Osteoblast (primary cell): Measurements from ENCODE around the gene FNBP1. TPM values are rescaled to one million over a fixed set of nuclear protein-coding genes. Genes with fewer than 3 reads are reported as not detected.

ENCODE experiments used
- DNase-seq: peaks from one replicate; pipeline ENCODE4 v3.0.0; 2011; ENCODE audit warnings: low spot score, mixed read lengths; ENCODE audit not compliant: insufficient read length; ENCODE audit errors: missing footprints
- H2AFZ ChIP-seq: 2 replicates; pipeline ENCODE4 v1.6.0; 2011; ENCODE audit warnings: mild to moderate bottlenecking, low read length
- H3K27ac ChIP-seq: 2 replicates; pipeline ENCODE4 v1.5.1; 2011; ENCODE audit warnings: mild to moderate bottlenecking, low read depth, low read length, moderate library complexity
- H3K27me3 ChIP-seq: 2 replicates; pipeline ENCODE4 v1.6.0; 2012; ENCODE audit warnings: mild to moderate bottlenecking, control low read depth, inconsistent platforms, low read length, moderate library complexity; ENCODE audit not compliant: insufficient read depth
- H3K36me3 ChIP-seq: 2 replicates; pipeline ENCODE4 v1.5.1; 2011; ENCODE audit warnings: mild to moderate bottlenecking, low read length, control low read depth, moderate library complexity; ENCODE audit not compliant: insufficient read depth
- H3K4me1 ChIP-seq: 2 replicates; pipeline ENCODE4 v1.5.1; 2011; ENCODE audit warnings: mild to moderate bottlenecking, low read length, control low read depth, moderate library complexity; ENCODE audit not compliant: insufficient read depth
- H3K4me2 ChIP-seq: 2 replicates; pipeline ENCODE4 v1.6.0; 2011; ENCODE audit warnings: mild to moderate bottlenecking, low read length; ENCODE audit not compliant: insufficient read depth
- H3K4me3 ChIP-seq: fragments of 200-600 bp; sonication (generic); 3 replicates; pipeline ENCODE4 v1.5.1; 2012; ENCODE audit warnings: mild to moderate bottlenecking, low read length, inconsistent platforms; ENCODE audit not compliant: insufficient read depth
- H3K79me2 ChIP-seq: 2 replicates; pipeline ENCODE4 v1.6.0; 2012; ENCODE audit warnings: mild to moderate bottlenecking, low read length, control low read depth, inconsistent platforms; ENCODE audit not compliant: insufficient read depth
- H3K9me3 ChIP-seq: 2 replicates; pipeline ENCODE4 v1.5.1; 2011; ENCODE audit warnings: low read depth, low read length, control low read depth
- H4K20me1 ChIP-seq: 2 replicates; pipeline ENCODE4 v1.6.0; 2012; ENCODE audit warnings: mild to moderate bottlenecking, low read length, control low read depth; ENCODE audit not compliant: insufficient read depth
- total RNA-seq: library from RNA; depleted of rRNA; stranded (reverse); fragments of >200 nt; gene quantifications from 2 replicates; pipeline ENCODE4 v1.2.3, GENCODE V29; 2012
- TF ChIP-seq, protein P1 (sequence below): IDR thresholded peaks from 2 replicates; pipeline ENCODE4 v1.5.1; 2011; ENCODE audit warnings: mild to moderate bottlenecking, low read depth, low read length, moderate library complexity; ENCODE audit errors: extremely low read depth

FNBP1 gene
- total RNA-seq, 1 donor: 31.8 TPM

DNA sequence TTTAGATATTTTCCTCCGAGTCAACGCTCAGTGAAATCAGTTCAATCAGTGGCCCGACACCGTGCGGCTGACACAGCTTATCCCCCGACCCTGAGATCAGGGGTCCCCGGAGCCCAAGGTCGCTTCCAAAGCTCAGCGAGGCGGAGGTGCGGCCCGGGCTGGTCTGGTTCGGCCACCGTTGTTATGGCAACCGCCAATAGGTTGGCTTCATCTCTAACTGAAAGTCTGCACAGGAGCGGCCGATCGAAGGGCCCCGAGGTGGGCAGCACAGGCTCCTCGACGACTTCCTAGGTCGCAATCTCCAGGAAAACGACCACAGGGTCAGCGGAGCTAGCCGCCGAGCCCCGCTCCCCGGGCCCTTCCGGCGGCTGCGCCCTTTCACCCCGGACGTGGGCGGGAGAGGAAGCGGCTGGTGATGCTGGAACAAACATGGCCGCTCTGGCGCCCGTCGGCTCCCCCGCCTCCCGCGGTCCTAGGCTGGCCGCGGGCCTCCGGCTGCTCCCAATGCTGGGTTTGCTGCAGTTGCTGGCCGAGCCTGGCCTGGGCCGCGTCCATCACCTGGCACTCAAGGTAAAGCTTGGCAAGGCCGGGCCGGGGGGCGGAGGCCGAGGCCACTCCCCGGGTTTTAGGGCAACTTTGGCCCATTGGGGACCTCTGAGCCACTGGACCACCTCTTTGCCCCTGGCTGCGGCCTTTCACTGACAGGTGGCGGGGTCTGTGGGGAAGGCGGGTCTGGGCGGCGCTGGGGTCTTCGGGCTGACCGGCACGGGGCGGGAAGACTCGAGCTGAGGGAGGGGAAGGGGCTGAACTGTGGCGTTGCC lies 10.7 kb upstream of the FNBP1 start, which contains the start of gene GPR107:
TSS of gene GPR107 (plus strand) at position 403 of the 821 bp plus-strand sequence. CDS start at position 430, 27 bp downstream.
- Histone ChIP-seq H3K27ac (peak within 1 kb of the TSS; percentile 89), H3K79me2 (peaks cover 54% of the 10 kb centered on the region), H3K27me3 (no peaks in the 10 kb centered on the region), H2AFZ (peak within 1 kb of the TSS; percentile 94), H3K4me1 (peaks cover 14% of the 10 kb centered on the region), H3K36me3 (peaks cover 2% of the 10 kb centered on the region), H4K20me1 (peaks cover 17% of the 10 kb centered on the region), H3K4me3 (peak within 1 kb of the TSS; percentile 88), H3K9me3 (no peaks in the 10 kb centered on the region), H3K4me2 (peak within 1 kb of the TSS; percentile 80)
- peak; percentile 99 for DNase-seq
- TF ChIP-seq, protein P1, sequence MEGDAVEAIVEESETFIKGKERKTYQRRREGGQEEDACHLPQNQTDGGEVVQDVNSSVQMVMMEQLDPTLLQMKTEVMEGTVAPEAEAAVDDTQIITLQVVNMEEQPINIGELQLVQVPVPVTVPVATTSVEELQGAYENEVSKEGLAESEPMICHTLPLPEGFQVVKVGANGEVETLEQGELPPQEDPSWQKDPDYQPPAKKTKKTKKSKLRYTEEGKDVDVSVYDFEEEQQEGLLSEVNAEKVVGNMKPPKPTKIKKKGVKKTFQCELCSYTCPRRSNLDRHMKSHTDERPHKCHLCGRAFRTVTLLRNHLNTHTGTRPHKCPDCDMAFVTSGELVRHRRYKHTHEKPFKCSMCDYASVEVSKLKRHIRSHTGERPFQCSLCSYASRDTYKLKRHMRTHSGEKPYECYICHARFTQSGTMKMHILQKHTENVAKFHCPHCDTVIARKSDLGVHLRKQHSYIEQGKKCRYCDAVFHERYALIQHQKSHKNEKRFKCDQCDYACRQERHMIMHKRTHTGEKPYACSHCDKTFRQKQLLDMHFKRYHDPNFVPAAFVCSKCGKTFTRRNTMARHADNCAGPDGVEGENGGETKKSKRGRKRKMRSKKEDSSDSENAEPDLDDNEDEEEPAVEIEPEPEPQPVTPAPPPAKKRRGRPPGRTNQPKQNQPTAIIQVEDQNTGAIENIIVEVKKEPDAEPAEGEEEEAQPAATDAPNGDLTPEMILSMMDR: no peak

GRCh38 chr9:130053109-130053503 lies 10.1 kb upstream of the FNBP1 start:
- Histone ChIP-seq H3K4me2 (peak overlapping the region; percentile 80), H3K4me1 (peaks cover 14% of the 10 kb centered on the region), H3K36me3 (no peaks in the 10 kb centered on the region), H3K4me3 (peak overlapping the region; percentile 88), H4K20me1 (peaks cover 13% of the 10 kb centered on the region), H3K9me3 (no peaks in the 10 kb centered on the region), H3K79me2 (peaks cover 48% of the 10 kb centered on the region), H3K27me3 (no peaks in the 10 kb centered on the region), H3K27ac (peak overlapping the region; percentile 89), H2AFZ (peak overlapping the region; percentile 94)
- DNase-seq: no peak
- TF ChIP-seq, protein P1: no peak

GRCh38 chr9:130051855-130052254 lies 8.9 kb upstream of the FNBP1 start:
- DNase-seq: no peak
- no peaks in the 10 kb centered on the region for H3K36me3 ChIP-seq
- H3K4me1 ChIP-seq: peaks cover 14% of the 10 kb centered on the region
- peaks cover 37% of the 10 kb centered on the region for H3K79me2 ChIP-seq
- TF ChIP-seq, protein P1: no peak
- no peak overlapping the region for H3K4me2 ChIP-seq
- H4K20me1 ChIP-seq: peaks cover 4% of the 10 kb centered on the region
- H2AFZ ChIP-seq: no peak overlapping the region
- no peaks in the 10 kb centered on the region for H3K9me3 ChIP-seq
- no peak overlapping the region for H3K27ac ChIP-seq
- H3K27me3 ChIP-seq: no peaks in the 10 kb centered on the region
- H3K4me3 ChIP-seq: no peak overlapping the region

GRCh38 chr9:130050462-130050861 lies 7.5 kb upstream of the FNBP1 start:
- Histone ChIP-seq H3K27me3 (no peaks in the 10 kb centered on the region), H3K36me3 (no peaks in the 10 kb centered on the region), H3K4me1 (peaks cover 14% of the 10 kb centered on the region), H3K9me3 (no peaks in the 10 kb centered on the region), H2AFZ (no peak overlapping the region), H3K79me2 (peaks cover 25% of the 10 kb centered on the region), H3K4me3 (no peak overlapping the region), H3K4me2 (no peak overlapping the region), H4K20me1 (peaks cover 4% of the 10 kb centered on the region), H3K27ac (no peak overlapping the region)
- no peak for DNase-seq
- TF ChIP-seq, protein P1: no peak
